Osteoblast (primary cell): Measurements from ENCODE around the gene RBM20. TPM values are rescaled to one million over a fixed set of nuclear protein-coding genes. Genes with fewer than 3 reads are reported as not detected.

Source experiments
- DNase-seq: peaks from one replicate; pipeline ENCODE4 v3.0.0; 2011; ENCODE audit warnings: low spot score, mixed read lengths; ENCODE audit not compliant: insufficient read length; ENCODE audit errors: missing footprints
- H2AFZ ChIP-seq: 2 replicates; pipeline ENCODE4 v1.6.0; 2011; ENCODE audit warnings: mild to moderate bottlenecking, low read length
- H3K27ac ChIP-seq: 2 replicates; pipeline ENCODE4 v1.5.1; 2011; ENCODE audit warnings: mild to moderate bottlenecking, low read depth, low read length, moderate library complexity
- H3K27me3 ChIP-seq: 2 replicates; pipeline ENCODE4 v1.6.0; 2012; ENCODE audit warnings: mild to moderate bottlenecking, control low read depth, inconsistent platforms, low read length, moderate library complexity; ENCODE audit not compliant: insufficient read depth
- H3K36me3 ChIP-seq: 2 replicates; pipeline ENCODE4 v1.5.1; 2011; ENCODE audit warnings: mild to moderate bottlenecking, low read length, control low read depth, moderate library complexity; ENCODE audit not compliant: insufficient read depth
- H3K4me1 ChIP-seq: 2 replicates; pipeline ENCODE4 v1.5.1; 2011; ENCODE audit warnings: mild to moderate bottlenecking, low read length, control low read depth, moderate library complexity; ENCODE audit not compliant: insufficient read depth
- H3K4me2 ChIP-seq: 2 replicates; pipeline ENCODE4 v1.6.0; 2011; ENCODE audit warnings: mild to moderate bottlenecking, low read length; ENCODE audit not compliant: insufficient read depth
- H3K4me3 ChIP-seq: fragments of 200-600 bp; sonication (generic); 3 replicates; pipeline ENCODE4 v1.5.1; 2012; ENCODE audit warnings: mild to moderate bottlenecking, low read length, inconsistent platforms; ENCODE audit not compliant: insufficient read depth
- H3K79me2 ChIP-seq: 2 replicates; pipeline ENCODE4 v1.6.0; 2012; ENCODE audit warnings: mild to moderate bottlenecking, low read length, control low read depth, inconsistent platforms; ENCODE audit not compliant: insufficient read depth
- H3K9me3 ChIP-seq: 2 replicates; pipeline ENCODE4 v1.5.1; 2011; ENCODE audit warnings: low read depth, low read length, control low read depth
- H4K20me1 ChIP-seq: 2 replicates; pipeline ENCODE4 v1.6.0; 2012; ENCODE audit warnings: mild to moderate bottlenecking, low read length, control low read depth; ENCODE audit not compliant: insufficient read depth
- total RNA-seq: library from RNA; depleted of rRNA; stranded (reverse); fragments of >200 nt; gene quantifications from 2 replicates; pipeline ENCODE4 v1.2.3, GENCODE V29; 2012
- TF ChIP-seq, protein P1 (sequence below): IDR thresholded peaks from 2 replicates; pipeline ENCODE4 v1.5.1; 2011; ENCODE audit warnings: mild to moderate bottlenecking, low read depth, low read length, moderate library complexity; ENCODE audit errors: extremely low read depth

Gene RBM20
- total RNA-seq, 1 donor: not detected

DNA sequence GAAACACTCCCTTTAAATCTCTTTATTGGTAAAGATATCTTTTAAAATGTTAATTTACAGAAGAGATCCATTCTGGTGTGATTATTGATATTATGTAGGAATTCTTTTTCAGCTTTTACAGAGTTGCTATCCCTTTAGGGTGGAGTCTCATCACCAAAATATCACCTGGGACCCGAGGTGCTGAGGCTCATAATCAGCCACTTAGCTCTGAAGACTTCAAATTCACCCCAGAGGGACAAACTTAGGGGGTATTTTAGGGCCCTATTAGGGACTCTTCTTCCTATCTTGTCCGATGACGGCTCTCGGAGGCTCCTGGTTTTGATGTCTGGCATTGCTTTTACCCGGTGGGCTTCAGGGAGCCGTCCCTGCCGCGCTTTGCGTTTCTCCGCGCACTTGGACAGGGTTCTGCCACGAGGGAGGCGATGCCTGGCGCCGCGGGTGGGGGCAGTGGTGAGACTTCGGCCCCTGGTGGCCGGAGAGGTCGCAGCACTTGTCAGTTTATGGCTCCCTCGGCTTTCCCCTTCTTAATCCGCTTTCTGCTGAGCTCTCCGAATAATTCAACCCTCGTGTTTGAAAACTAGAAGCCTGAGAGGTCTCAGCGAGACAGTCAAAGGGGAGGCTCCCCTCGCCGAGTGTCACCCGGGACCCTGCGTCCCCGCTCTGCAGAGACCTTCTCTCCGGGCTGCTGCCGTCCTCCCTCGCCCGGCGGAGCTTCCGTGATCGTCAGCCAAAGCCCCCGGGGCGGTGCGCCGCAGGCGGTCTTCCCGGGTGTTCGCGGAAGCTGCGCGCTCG is 27.8 kb downstream of the RBM20 start:
- DNase-seq: peak; percentile 95

DNA sequence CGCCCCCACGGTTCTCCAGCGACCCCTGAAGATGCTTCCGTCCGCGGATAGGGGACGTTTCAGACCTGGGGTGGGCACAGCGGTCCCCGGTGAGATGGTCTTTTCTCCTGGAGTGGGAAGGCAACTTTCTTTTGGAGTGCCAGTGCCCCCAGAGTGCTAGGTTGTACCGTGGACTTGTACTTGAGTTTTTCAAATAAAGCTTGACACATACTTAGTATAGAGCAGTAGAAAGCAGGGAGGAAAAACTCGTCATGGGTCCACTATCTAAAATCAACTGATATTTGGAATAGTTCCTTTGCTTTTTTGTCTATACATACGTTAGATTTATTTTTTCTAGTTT is 28.4 kb downstream of the RBM20 start:
- TF ChIP-seq, protein P1, sequence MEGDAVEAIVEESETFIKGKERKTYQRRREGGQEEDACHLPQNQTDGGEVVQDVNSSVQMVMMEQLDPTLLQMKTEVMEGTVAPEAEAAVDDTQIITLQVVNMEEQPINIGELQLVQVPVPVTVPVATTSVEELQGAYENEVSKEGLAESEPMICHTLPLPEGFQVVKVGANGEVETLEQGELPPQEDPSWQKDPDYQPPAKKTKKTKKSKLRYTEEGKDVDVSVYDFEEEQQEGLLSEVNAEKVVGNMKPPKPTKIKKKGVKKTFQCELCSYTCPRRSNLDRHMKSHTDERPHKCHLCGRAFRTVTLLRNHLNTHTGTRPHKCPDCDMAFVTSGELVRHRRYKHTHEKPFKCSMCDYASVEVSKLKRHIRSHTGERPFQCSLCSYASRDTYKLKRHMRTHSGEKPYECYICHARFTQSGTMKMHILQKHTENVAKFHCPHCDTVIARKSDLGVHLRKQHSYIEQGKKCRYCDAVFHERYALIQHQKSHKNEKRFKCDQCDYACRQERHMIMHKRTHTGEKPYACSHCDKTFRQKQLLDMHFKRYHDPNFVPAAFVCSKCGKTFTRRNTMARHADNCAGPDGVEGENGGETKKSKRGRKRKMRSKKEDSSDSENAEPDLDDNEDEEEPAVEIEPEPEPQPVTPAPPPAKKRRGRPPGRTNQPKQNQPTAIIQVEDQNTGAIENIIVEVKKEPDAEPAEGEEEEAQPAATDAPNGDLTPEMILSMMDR: no peak
- no peaks in the 10 kb centered on the region for H3K36me3 ChIP-seq
- H3K27me3 ChIP-seq: peaks cover 44% of the 10 kb centered on the region
- no peaks in the 10 kb centered on the region for H4K20me1 ChIP-seq
- peak overlapping the region; percentile 94 for H2AFZ ChIP-seq
- DNase-seq: no peak
- H3K27ac ChIP-seq: no peak overlapping the region
- peaks cover 4% of the 10 kb centered on the region for H3K4me1 ChIP-seq
- peak overlapping the region; percentile 79 for H3K4me3 ChIP-seq
- no peaks in the 10 kb centered on the region for H3K79me2 ChIP-seq
- H3K4me2 ChIP-seq: peak overlapping the region; percentile 89
- H3K9me3 ChIP-seq: no peaks in the 10 kb centered on the region

More for the DNA sequence above, 27.8 kb downstream of the RBM20 start:
- no peaks in the 10 kb centered on the region for H4K20me1 ChIP-seq
- H3K4me1 ChIP-seq: peaks cover 4% of the 10 kb centered on the region
- H3K9me3 ChIP-seq: no peaks in the 10 kb centered on the region
- H2AFZ ChIP-seq: peak overlapping the region; percentile 94
- peak overlapping the region; percentile 89 for H3K4me2 ChIP-seq
- H3K79me2 ChIP-seq: no peaks in the 10 kb centered on the region
- H3K36me3 ChIP-seq: no peaks in the 10 kb centered on the region
- peak overlapping the region; percentile 79 for H3K4me3 ChIP-seq
- peaks cover 49% of the 10 kb centered on the region for H3K27me3 ChIP-seq
- TF ChIP-seq, protein P1: peak; percentile 78
- H3K27ac ChIP-seq: no peak overlapping the region

DNA sequence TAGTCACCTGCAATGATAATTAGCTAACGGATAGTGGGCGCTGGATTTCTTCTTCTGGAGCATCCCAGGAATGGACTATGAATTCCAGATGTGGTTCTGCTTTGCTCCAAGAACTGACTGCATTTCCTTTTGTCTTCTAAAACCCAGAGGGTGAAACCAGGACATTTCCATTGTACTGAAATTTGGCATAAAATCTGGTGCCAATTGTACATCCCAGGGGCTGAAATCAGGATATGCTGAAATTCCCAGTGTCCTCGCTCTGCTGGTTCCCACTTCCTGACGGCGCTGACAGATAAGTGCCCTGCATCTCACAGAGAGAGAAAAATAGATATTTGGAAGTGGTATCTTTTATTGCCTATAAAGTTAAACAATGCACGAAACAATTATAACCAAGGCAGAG is 31.9 kb downstream of the RBM20 start:
- Histone ChIP-seq H3K27ac (no peak overlapping the region), H3K9me3 (no peaks in the 10 kb centered on the region), H3K4me2 (no peak overlapping the region), H3K4me1 (peaks cover 4% of the 10 kb centered on the region), H3K4me3 (no peak overlapping the region), H4K20me1 (no peaks in the 10 kb centered on the region), H2AFZ (no peak overlapping the region), H3K27me3 (peaks cover 38% of the 10 kb centered on the region), H3K36me3 (no peaks in the 10 kb centered on the region), H3K79me2 (no peaks in the 10 kb centered on the region)
- TF ChIP-seq, protein P1: no peak
- DNase-seq: no peak

DNA sequence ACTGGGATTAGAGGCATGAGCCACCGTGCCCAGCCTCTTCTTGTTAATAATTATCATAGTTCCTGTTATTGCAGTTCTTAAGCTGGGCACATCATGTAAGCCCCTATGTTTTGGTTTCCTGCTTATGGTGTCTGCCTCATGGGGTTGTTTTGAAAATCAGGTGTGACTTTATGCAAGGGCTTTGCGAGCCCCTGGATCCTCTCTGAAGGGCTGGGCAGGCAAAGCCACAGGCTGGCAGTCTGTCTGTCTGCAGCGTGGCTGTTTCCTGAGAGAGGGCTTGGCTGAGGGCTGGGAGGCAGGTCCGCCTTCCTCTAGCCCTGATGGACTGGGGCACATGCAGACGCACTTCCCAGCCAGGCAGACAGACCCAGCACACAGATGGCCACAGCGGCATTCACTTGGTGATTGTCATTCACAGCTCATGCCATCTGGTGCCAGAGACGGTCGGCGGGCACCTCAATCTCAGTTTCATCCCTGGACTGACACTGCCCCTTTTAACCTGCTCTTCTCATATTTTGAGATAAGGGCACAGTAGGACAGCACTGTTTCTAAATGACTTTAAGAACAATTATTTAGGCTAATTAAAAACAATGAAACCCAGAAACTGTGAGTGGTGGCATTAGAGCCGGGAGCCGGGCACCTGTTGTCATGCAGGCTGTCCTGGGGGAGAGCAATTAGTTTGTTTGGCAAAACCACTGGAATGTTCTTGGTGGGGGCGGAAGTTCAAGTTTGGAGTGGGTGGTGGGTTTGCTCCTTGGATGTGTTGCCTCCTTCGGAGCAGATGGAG is 35.5 kb downstream of the RBM20 start:
- Histone ChIP-seq H3K4me2 (no peak overlapping the region), H3K4me3 (no peak overlapping the region), H3K27me3 (peaks cover 21% of the 10 kb centered on the region), H3K9me3 (no peaks in the 10 kb centered on the region), H3K4me1 (no peaks in the 10 kb centered on the region), H3K36me3 (no peaks in the 10 kb centered on the region), H4K20me1 (no peaks in the 10 kb centered on the region), H3K79me2 (no peaks in the 10 kb centered on the region), H3K27ac (no peak overlapping the region), H2AFZ (no peak overlapping the region)
- no peak for DNase-seq
- TF ChIP-seq, protein P1: no peak
